Transverse colon (tissue), 4 donors: ENCODE results near the gene QKI.

Experiments
- CTCF ChIP-seq, 5 experiments: fragments of 200-600 bp in 3 of 5; fragments of 450-650 bp in 2 of 5; sonication (generic) in 3 of 5; IDR thresholded peaks; 1 replicate in 2 of 5; 2 replicates in 3 of 5; pipeline ENCODE4 v1.5.1; 2016 to 2017; ENCODE audit warnings: antibody characterized with exemption in 5 of 5, inconsistent platforms in 3 of 5, mild to moderate bottlenecking in 2 of 5, moderate library complexity in 1 of 5
- POLR2AphosphoS5 ChIP-seq, 3 donors: sonication (generic); formaldehyde crosslinking; IDR thresholded peaks; one replicate each; pipeline ENCODE4 v1.6.1; 2016; ENCODE audit warnings: antibody characterized with exemption in 3 of 3

GRCh38 chr6:163531122-163531521 lies 116.6 kb downstream of the QKI start:
- TF ChIP-seq POLR2AphosphoS5 (IDR thresholded peaks at IDR 0.05): no peak
- TF ChIP-seq CTCF (IDR thresholded peaks at IDR 0.05): no peak
